GM12801 (cell line): ENCODE data around the gene AFDN.

ENCODE experiments used
- TF ChIP-seq, protein P1 (sequence below): IDR thresholded peaks from one replicate; pipeline ENCODE4 v1.5.1; 2011; ENCODE audit warnings: control low read depth; ENCODE audit not compliant: insufficient read length; ENCODE audit errors: extremely low read depth

AFDN gene

DNA sequence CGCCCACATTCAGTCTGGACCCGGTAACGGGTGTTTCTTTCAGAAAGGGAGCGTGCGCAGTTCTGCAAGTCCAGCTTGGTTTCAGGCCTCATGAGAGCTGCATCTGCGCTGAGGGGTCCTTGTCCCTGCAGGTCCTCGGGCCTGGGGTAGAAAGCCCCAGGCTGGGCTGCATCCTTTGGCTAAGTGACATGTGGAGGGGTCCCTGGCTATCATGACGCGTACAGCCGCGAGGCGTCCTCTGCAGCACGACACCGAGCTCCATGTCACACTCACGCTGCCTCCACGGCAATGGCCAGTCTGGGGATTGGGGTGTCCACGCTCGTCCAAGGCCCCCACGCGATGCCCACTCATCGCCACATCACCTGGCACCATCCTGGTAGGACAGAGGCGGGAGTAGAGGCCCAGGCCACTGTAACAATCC lies 169.0 kb downstream of the AFDN start:
- TF ChIP-seq, protein P1, sequence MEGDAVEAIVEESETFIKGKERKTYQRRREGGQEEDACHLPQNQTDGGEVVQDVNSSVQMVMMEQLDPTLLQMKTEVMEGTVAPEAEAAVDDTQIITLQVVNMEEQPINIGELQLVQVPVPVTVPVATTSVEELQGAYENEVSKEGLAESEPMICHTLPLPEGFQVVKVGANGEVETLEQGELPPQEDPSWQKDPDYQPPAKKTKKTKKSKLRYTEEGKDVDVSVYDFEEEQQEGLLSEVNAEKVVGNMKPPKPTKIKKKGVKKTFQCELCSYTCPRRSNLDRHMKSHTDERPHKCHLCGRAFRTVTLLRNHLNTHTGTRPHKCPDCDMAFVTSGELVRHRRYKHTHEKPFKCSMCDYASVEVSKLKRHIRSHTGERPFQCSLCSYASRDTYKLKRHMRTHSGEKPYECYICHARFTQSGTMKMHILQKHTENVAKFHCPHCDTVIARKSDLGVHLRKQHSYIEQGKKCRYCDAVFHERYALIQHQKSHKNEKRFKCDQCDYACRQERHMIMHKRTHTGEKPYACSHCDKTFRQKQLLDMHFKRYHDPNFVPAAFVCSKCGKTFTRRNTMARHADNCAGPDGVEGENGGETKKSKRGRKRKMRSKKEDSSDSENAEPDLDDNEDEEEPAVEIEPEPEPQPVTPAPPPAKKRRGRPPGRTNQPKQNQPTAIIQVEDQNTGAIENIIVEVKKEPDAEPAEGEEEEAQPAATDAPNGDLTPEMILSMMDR = no peak

DNA sequence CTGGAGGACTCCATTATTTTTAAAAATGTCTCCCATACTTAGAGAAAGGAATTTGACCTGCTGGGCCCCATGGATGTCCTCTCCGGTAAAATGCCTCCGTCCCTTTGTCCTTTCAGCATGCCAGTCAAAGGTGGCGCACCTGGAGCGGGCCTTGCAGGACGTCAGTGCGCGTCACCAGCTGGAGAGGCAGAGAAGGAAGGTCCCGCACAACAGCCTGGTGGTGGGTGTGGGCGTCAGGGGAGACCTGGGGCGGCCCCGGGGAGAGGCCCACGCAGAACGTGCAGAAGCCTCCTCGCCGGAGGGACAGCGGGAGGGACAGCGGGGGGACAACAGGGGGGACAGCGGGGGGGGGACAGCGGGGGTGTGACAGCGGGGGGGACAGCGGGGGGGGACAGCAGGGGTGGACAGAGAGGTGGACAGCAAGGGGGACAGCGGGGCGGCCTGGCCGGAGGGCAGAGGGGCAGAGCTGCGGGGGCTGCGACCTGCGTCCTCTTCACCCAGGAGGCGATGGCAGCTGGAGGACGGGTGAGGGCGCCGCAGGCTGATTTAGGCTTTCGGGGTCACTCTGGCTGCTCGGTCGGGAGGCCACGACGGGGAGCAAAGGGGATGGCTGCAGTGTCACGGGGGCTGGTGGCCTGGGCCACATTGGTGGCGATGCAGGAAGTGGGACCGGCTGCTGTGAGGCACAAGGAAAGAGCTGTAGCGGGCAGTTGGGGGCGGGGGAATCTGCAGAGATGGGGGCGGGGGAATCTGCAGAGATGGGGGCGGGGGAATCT lies 169.9 kb downstream of the AFDN start:
- TF ChIP-seq, protein P1 = no peak

DNA sequence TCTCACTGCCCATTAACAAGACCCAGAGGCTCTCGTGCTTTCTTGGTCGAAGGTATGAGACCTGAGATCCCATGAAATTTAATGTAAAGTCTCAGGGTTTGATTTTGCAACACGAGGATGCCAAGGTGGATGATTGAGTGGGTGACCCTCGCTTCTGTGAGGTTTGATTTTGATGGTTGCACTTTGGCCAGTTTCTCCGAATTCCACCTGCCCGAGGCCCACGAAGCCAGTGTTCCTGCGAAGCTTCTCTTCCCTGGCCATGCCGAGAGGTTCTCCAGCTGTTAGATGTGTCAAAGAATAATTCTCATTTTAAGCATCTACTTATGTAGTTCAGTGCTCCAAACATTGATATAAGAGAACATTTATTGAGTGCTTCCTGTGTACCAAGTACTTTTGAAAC lies 170.9 kb downstream of the AFDN start, which contains the start of gene KIF25:
Gene KIF25 (plus strand): TSS at position 30 of the 400 bp plus-strand sequence. CDS start 31,915 bp downstream, outside the sequence.
- TF ChIP-seq, protein P1 = no peak

- TF ChIP-seq, protein P1 = no peak
Measured at GRCh38 chr6:167998215-167998614, 171.5 kb downstream of the AFDN start.

DNA sequence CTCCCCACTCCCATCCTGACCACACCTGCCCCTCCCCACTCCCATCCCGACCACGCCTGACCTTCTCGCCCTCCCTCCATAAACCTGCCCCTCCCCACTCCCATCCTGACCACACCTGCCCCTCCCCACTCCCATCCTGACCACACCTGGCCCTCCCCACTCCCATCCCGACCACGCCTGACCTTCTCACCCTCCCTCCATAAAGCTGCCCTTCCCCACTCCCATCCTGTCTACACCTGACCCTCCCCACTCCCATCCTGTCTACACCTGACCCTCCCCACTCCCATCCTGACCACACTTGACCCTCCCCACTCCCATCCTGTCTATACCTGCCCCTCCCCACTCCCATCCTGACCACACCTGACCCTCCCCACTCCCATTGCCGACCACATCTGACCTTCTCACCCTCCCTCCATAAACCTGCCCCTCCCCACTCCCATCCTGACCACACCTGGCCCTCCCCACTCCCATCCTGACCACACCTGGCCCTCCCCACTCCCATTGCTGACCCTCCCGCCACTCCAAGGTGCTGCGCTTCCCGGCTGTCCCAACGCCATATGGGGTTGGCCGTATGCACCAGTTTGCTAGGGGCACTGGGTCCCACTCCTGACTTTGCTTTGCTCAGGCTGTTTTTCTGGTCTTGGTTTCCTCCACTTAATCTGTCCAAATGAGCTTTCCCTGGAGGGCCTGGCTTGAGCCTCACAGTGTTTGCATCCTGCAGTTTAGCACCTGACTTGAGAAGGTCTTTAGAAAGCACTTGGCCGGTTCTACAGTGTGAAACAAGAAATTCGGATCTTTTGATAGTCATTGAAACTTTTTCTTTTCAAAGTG lies 173.7 kb downstream of the AFDN start:
- TF ChIP-seq, protein P1 = no peak

DNA sequence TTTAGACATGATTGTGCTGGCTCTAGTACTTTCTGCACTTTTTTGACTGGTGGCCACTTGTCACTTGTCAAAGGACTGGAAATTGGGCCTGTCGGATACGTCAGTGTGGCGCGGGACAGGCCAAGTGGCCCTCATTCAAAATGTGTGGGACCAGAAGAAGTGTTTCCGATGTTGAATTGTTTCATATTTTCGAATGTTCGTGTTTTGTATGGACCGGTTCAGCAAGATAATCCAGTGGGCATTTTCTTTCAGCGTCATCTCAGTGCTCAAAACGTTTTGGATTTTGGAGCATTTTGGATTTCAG lies 174.3 kb downstream of the AFDN start:
- TF ChIP-seq, protein P1 = no peak

DNA sequence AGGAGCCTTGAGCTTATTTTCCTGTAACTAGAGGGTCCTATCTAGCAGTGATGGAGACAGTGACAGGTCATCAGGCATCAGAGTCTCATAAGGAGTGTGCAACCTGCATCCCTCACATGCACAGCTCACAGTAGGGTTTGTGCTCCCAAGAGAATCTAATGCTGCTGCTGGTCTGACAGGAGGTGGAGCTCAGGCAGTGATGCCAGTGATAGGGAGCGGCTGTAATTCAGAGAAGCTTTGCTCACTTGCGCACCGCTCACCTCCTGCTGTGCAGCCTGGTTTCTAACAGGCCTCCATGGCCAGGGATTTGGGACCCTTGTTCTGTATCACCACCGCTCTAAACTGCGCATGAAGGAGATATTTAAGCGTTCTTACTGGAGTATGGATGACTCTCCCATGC lies 176.1 kb downstream of the AFDN start:
- TF ChIP-seq, protein P1 = no peak
